K562 (cell line): ENCODE results near the gene SLC43A2. TPM values are rescaled to one million over a fixed set of nuclear protein-coding genes. Genes with fewer than 3 reads are reported as not detected.

ENCODE experiments used
- ARHGAP35 ChIP-seq: fragments of 450-650 bp; IDR thresholded peaks from 2 replicates; pipeline ENCODE4 v1.6.1; 2018; ENCODE audit not compliant: partially characterized antibody
- ATF3 ChIP-seq, 2 experiments: fragments of 450-650 bp in 1 of 2; sonication (generic) in 1 of 2; formaldehyde crosslinking in 1 of 2; IDR thresholded peaks in 1 of 2; conservative IDR thresholded peaks in 1 of 2; 2 replicates each; pipeline versions ENCODE4 v1.6.1 to v1.8.1; 2016 to 2023; ENCODE audit warnings: mild to moderate bottlenecking in 2 of 2, moderate library complexity in 2 of 2, inconsistent platforms in 1 of 2, missing genetic modification reagents in 1 of 2
- CCAR2 ChIP-seq: fragments of 200-400 bp; formaldehyde crosslinking; IDR thresholded peaks from 2 replicates; pipeline ENCODE4 v1.6.1; 2017; ENCODE audit warnings: mild to moderate bottlenecking, low read depth, low read length
- EZH2 ChIP-seq: IDR thresholded peaks from 2 replicates; pipeline ENCODE4 v1.6.1; 2012; ENCODE audit warnings: low read depth, mild to moderate bottlenecking, inconsistent platforms, low read length, borderline replicate concordance
- HDAC1 ChIP-seq, 2 experiments: fragments of 450-650 bp; IDR thresholded peaks; 2 replicates each; pipeline ENCODE4 v1.6.1; 2016 to 2017; ENCODE audit warnings: inconsistent platforms in 1 of 2, mild to moderate bottlenecking in 1 of 2, moderate library complexity in 1 of 2
- KAT2B ChIP-seq: IDR thresholded peaks from one replicate; pipeline ENCODE4 v1.6.1; 2012; ENCODE audit warnings: low read depth, mild to moderate bottlenecking, control low read depth, inconsistent platforms, low read length, moderate library complexity
- KLF16 ChIP-seq: IDR thresholded peaks from 2 replicates; pipeline ENCODE4 v1.6.1; 2016; ENCODE audit warnings: antibody characterized with exemption
- MTA1 ChIP-seq: fragments of 450-650 bp; IDR thresholded peaks from 2 replicates; pipeline ENCODE4 v1.6.1; 2017; ENCODE audit warnings: borderline replicate concordance
- NFXL1 ChIP-seq: fragments of 450-650 bp; formaldehyde crosslinking; IDR thresholded peaks from 2 replicates; pipeline ENCODE4 v1.4.0; 2021; ENCODE audit warnings: mild to moderate bottlenecking
- NONO ChIP-seq, 2 experiments: fragments of 200-400 bp in 1 of 2; fragments of 450-650 bp in 1 of 2; formaldehyde crosslinking in 1 of 2; IDR thresholded peaks; 2 replicates each; pipeline ENCODE4 v1.6.1; 2017; ENCODE audit warnings: low read depth in 2 of 2, mild to moderate bottlenecking in 2 of 2, moderate library complexity in 2 of 2, low read length in 1 of 2
- NR1H2 ChIP-seq: sonication (generic); formaldehyde crosslinking; IDR thresholded peaks from 2 replicates; pipeline ENCODE4 v1.4.0; 2020; ENCODE audit warnings: mild to moderate bottlenecking, missing genetic modification reagents
- PPARD ChIP-seq: fragments of 250-450 bp; sonication (Bioruptor Pico); IDR thresholded peaks from 2 replicates; pipeline ENCODE4 v1.8.0; 2022; ENCODE audit warnings: inconsistent platforms, mild to moderate bottlenecking, moderate library complexity
- STAG1 ChIP-seq: sonication (generic); formaldehyde crosslinking; IDR thresholded peaks from 2 replicates; pipeline ENCODE4 v1.5.0; 2020; ENCODE audit warnings: missing genetic modification reagents, borderline replicate concordance
- THRB ChIP-seq: fragments of 450-650 bp; formaldehyde crosslinking; conservative IDR thresholded peaks from 2 replicates; pipeline ENCODE4 v1.4.0; 2022; ENCODE audit warnings: mild to moderate bottlenecking, missing genetic modification characterization
- ZFP1 ChIP-seq: fragments of 450-650 bp; formaldehyde crosslinking; IDR thresholded peaks from 2 replicates; pipeline ENCODE4 v1.4.0; 2020; ENCODE audit warnings: mild to moderate bottlenecking, mixed read lengths
- ZNF224 ChIP-seq: sonication (generic); formaldehyde crosslinking; IDR thresholded peaks from 2 replicates; pipeline ENCODE4 v1.8.0; 2022; ENCODE audit warnings: mild to moderate bottlenecking, missing genetic modification reagents
- ZNF318 ChIP-seq, 2 experiments: fragments of 450-650 bp; IDR thresholded peaks; 2 replicates each; pipeline ENCODE4 v1.6.1; 2016; ENCODE audit warnings: mild to moderate bottlenecking in 2 of 2, borderline replicate concordance in 1 of 2, low read depth in 1 of 2, moderate library complexity in 1 of 2
- ZNF586 ChIP-seq: fragments of 450-650 bp; formaldehyde crosslinking; conservative IDR thresholded peaks from 2 replicates; pipeline ENCODE4 v1.4.0; 2020; ENCODE audit warnings: mild to moderate bottlenecking, moderate library complexity
- polyA plus RNA-seq, 8 experiments: library from polyadenylated mRNA; depleted of rRNA in 4 of 8; stranded (reverse) in 5 of 8; unstranded in 3 of 8; fragments of >200 nt; fragmentation: Nextera tagmentation in 2 of 8; fragmentation: Illumina TruSeq in 1 of 8; extraction: Ambion mirVana in 2 of 8; extraction: Trizol in 1 of 8; gene quantifications; 2 replicates each; pipeline versions ENCODE4 v1.2.1 to v1.2.3, GENCODE V29; 2011 to 2014; ENCODE audit warnings: inconsistent platforms in 1 of 8, missing spikeins in 1 of 8
- total RNA-seq, 7 experiments: library from RNA; depleted of rRNA in 6 of 7; stranded (reverse); fragments of >200 nt in 6 of 7; fragmentation: Illumina TruSeq in 2 of 7; extraction: Trizol in 2 of 7; gene quantifications; 2 replicates each; pipeline versions ENCODE4 v1.2.1 to v1.2.3, GENCODE V29; 2011 to 2021; ENCODE audit warnings: low replicate concordance in 1 of 7

The SLC43A2 gene
- total and polyA plus RNA-seq, 9 of the 15 experiments (the other 6 are each of a cell fraction or from before 2014, with no cell fraction given), result 0.03 to 10.2 (median 3.6) TPM

- TF ChIP-seq ATF3 (IDR thresholded peaks at IDR 0.05), result no peak
- TF ChIP-seq ATF3 (CRISPR knock-in tag; conservative IDR thresholded peaks at IDR 0.05), result no peak
- no peak for TF ChIP-seq STAG1 (CRISPR knock-in tag)
- TF ChIP-seq ZFP1 (CRISPR knock-in tag), result no peak
- TF ChIP-seq KLF16, result peak; percentile 47
- no peak for TF ChIP-seq EZH2
- no peak for TF ChIP-seq ZNF318 (IDR thresholded peaks at IDR 0.05; ENCODE audit: borderline replicate concordance in 1 of 2, low read depth in 1 of 2)
- TF ChIP-seq MTA1, result peak; percentile 24; the same call in 1 of the 2 replicates
- TF ChIP-seq NR1H2 (CRISPR knock-in tag), result 0 out of 2 replicates have a peak, but pooled peaks have one; percentile 23
- 0 out of 2 replicates have a peak, but pooled peaks have one; percentile 56 for TF ChIP-seq THRB
- no peak for TF ChIP-seq PPARD (CRISPR knock-in tag)
- no peak for TF ChIP-seq ZNF586 (CRISPR knock-in tag)
- TF ChIP-seq KAT2B, result no peak
- no peak for TF ChIP-seq ZNF224
- TF ChIP-seq HDAC1 (IDR thresholded peaks at IDR 0.05), result peak in 1 of 2 experiments; percentile 20; a peak in 1 of 4 replicates
- no peak for TF ChIP-seq ARHGAP35
- TF ChIP-seq NONO (IDR thresholded peaks at IDR 0.05; ENCODE audit: low read depth in 2 of 2, low read length in 1 of 2), result peak in 1 of 2 experiments; percentile 47; a peak in 1 of 4 replicates
- no peak for TF ChIP-seq NFXL1
- TF ChIP-seq CCAR2, result no peak
Measured at GRCh38 chr17:1649844-1650501, 21.3 kb upstream of the SLC43A2 start, which contains the start of gene RILP (continued).
